HG03139 (cell line): ENCODE data around the gene TGFBI.

Experiments used
- ATAC-seq: cut with Tn5 transposase; IDR thresholded peaks from one replicate; pipeline ENCODE4 v1.9.1; 2021; ENCODE audit not compliant: unreplicated experiment

The TGFBI gene

DNA sequence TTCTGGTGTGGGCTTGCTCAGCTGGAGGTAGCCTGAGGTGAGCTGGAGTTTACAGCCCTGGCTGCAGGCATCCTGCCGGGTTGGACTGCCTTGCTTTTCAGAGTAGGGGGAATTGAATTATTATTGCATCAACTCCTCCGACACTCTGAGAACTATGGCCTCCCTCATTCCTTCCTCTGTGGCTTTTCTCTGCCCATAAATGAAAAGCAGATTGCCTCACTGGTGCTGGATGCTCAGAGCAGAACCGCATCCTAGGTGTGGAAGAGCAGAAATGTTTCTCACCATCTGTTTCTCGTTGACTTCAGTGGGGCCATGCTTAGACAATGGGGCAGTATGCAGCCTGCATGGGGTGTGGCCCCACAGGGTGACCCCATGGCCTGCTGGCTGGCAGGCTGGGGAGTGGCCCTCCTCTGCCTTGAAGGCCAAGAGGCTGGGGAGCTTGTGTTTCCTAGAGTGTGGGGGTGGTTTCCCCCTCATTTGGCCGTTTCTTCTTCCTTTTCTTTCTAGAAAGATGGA lies 27.3 kb upstream of the TGFBI start:
- no peak for ATAC-seq

DNA sequence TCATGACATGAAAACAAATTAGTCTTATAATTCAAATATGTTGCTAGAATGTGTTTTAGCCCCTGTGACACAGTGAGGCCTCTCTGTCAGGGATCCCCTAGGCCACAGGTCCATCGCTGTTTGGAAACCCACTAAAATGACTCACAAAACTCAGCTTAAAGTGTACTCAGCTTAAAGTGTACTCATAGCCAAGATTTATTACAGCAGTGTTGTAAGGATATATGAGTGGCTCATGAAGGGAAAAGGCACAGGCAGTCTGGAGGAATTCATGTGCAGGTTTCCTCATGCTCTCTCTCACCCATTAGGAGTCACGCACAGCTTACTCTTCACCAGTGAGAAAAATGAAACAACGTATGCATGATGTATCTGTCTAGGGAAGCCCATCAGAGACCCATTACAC lies 24.4 kb upstream of the TGFBI start:
- no peak for ATAC-seq

DNA sequence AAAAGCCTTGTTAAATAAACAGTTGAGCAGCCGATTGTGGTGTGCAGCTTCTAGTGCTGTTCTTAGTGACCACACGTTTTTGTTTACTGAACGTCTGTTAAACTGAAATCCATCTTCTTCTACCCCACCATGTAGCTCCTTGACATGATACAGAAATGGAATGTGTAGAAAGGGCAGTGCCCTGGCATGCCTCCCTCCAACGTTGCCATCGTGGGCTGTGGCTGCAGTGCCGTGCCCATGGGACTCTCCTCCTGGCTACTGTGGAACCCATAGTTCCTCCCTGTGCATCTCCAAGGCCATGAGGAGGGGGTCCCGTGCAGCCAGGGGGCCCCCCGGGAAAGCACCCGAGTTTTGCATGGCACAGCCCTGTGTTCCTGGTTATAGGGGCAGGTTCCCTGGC lies 23.3 kb upstream of the TGFBI start:
- ATAC-seq, result no peak

DNA sequence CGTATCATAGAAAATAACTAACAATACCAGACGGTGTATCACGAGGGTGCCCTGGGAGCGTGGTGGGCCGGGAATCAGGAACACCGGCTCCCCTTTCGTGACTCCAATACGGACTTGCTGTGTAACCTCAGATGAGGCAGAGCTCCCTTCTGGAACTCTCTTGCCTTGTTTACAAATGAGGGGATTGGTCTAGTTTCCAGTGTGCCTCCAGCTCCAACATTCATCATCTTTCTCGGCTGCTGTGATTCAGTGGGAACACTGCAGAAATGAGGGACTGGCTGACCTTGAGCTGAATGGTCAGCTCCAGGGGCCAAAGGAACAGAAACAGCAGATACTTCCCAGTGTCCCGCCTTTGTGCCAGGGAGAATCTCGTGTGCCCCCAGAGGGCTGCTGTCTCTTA lies 22.6 kb upstream of the TGFBI start:
- no peak for ATAC-seq

DNA sequence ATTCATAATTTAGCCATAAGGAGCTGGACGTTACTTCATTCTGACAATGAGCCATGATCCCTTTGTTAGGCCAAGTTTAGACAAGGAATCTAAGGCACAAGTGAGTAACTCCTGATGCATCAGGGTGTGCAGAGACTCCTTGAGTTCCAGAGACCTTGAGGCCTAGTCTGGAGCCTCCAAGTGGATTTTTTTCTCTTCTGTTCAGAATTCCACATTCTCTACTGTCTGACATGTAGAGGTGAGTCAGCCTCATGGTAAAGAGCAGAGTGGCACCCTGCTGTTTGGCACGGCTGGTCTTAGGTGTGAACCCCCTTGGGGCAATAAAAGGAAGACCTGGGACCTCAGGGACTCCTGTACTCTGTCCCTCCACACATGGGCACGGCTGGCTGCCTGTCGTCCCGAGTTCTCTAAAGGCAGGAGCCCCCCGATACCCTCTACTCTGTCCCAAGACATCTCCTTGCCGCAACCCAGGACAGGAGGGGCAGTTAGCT lies 22.0 kb upstream of the TGFBI start:
- no peak for ATAC-seq

DNA sequence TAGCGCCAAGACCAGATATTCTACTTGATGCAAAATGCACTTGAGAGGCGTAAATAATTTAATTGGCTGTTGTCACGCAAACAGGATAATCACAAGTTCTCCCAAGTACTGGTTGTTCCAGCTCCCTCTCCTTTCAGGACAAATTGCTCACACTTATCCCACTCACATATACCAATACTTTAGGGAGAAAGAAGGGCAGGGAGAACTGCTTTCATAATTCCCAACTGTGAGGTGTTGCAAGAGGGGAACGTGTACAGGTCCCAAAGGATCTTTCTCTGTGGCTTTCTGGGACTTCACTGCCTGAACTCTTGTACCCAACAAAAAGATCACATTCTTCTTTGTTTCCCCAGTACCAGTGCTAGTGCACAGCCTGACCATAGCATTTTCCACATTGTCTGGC lies 21.5 kb upstream of the TGFBI start:
- no peak for ATAC-seq

DNA sequence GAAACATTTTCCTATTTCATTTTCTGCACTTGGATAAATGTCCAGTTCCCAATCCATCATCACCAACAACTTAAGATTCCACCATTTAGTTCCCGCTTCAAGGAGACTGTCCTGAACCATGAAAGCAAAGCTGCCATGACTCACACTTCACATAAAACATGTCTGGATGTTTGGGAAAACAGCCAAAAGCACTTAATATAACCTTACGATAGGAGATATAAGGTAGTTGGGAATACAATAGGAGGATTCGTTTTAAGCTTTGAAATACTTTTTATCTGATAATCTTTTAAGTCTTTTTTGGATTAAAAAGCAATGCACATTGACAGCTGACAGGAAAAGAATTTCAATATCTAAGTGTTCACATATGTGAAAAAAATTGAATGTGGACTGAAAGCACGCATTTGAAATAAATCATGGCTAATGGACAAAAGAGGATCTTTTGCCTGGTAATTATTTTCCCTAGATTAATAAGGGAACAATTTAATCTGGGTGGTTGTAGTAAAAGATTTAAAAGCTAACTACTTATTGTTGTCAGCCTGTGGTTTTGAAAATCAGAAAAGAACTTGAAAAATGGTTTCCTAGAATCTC lies 17.3 kb upstream of the TGFBI start:
- no peak for ATAC-seq

DNA sequence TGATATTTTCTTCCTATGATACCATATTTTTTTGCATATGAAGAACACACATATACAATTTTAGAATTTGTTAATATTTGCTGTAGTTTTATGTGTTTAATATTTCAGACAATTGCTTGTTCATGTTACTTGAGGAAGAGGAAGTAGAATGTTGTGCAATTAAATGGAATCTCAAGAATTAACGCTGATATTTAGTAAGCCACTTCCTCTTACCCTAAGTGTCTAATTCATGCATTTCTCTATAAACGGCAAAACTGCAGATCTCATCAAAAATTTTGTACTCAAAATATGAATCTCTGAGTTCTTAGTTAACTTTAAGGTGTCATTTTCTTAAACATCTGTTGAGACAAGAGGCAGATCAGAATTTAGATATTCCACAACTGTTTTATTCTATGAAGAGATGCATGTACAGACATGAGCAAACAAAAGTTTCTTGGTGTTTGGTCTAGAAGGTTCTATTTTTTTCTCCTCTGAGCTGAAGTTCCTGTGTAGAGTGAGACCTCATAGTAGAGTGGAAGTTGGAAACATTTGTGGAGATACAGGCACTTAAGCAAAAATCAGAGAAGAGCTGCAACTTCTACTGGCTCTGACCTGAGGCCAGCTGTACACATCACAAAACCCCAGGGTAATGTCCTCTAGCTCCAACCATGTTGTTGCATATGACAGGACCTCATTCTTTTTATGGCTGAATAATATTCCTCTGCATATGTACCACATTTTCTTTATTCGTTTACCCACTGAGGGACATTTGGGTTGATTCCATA lies 16.6 kb upstream of the TGFBI start:
- ATAC-seq, result no peak

DNA sequence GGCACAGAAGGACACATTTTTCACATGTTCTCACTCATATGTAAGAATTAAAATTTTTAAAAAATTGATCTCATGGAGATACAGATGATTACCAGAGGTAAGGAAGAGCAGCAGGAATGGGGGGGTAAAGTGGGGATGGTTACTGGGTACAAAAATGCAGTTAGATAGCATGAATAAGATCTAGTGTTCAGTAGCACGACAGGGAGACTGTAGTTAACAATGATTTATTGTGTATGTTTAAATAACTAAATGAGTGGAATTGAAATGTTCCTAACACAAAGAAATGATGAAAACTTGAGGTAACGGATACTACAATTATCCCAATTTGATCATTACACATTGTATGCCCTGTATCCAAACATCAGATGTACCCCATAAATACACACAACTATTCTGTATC lies 15.2 kb upstream of the TGFBI start:
- no peak for ATAC-seq

DNA sequence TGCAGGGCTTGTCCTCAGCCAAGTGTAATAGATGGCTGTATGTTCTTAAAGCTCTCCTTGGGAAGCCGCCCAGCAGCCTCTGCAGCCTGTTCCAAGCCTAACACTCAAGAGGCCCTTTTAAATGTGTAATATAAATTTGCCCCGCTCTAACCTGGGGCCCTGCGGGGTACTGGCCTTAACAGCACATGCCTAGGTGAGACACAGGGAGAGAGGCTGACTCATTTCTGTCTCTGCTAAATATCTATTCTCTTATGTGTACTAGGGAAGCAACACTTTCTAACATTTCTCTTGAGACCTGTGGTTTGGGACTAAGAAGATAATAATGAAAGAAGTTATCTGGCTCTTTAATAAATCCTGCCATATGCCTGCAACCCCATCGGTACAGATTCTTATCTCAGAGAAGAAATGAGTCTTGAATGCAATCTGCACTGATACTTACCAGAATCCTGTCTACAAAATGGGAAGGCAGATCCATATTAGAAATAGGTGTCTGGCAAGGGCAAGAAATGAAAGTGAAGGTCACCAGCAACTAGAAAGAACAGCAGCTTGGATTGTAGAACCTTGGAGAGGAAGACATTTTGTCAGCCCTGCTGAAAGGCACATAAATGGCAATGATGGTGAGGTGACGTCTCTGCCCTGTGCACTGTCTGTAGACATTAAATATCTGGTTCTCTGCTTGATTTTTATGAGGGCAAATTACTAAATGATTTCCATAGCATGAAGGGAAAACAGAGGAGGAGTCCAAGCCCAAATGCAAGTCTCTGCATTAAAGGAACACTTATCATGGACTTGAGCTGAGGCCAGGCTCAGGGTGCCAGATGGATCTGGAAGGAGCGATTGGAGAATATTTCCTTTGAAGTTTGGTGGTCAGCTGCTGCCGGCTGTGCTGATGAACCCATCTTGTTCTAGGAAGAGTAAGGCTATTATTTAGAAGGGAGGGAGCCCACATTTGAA lies 14.5 kb upstream of the TGFBI start:
- ATAC-seq, result peak; percentile 64

DNA sequence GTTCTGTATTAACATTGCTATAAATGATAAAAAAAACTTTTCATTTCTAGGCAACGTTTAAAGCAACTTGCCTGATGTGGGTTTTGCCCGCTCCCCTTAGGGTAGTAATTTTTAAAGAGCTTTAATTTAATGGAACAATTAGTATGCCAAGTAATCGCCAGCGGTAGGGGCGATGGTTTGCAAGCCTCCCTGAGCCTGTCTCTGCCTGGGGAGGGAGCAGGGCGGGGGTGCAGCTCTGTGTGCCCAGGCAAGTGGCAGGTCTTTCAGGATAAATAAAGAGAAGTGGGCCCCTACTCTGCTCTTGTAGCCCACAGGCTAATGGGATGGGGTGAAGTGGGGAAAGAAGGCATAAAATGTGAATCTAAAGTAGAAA lies 13.8 kb upstream of the TGFBI start:
- ATAC-seq, result no peak

DNA sequence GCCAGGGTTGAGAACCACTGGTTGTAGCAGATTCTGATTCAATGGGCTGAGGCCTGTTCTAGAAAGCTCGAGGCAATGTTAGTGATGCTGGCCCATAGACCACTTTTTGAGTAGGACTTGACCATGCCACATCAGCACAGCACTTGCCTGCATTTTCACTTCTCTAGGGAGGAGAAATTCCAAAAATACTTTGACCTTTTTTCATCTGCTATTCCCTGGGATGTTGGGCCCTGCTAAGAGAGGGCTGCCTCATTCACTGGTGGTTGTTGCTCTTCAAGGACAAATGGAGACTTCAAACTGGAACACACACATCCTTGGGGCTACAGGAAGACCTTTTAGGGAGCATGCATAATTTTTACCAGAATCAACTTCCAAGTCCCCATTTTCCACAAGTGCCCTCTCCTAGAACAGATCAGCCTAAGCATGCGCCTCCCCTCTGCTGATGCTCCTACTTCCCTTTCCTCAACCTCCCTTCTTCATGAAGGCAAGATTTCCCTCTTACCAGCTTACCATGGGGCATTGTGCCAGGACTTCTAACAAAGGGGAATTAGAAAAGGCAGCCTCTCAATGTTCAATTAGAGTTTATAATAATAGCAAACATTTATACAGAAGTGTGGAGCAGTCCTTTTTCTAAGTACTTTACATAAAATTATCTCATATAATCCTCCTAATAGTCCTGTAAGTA lies 12.7 kb upstream of the TGFBI start:
- ATAC-seq, result no peak

DNA sequence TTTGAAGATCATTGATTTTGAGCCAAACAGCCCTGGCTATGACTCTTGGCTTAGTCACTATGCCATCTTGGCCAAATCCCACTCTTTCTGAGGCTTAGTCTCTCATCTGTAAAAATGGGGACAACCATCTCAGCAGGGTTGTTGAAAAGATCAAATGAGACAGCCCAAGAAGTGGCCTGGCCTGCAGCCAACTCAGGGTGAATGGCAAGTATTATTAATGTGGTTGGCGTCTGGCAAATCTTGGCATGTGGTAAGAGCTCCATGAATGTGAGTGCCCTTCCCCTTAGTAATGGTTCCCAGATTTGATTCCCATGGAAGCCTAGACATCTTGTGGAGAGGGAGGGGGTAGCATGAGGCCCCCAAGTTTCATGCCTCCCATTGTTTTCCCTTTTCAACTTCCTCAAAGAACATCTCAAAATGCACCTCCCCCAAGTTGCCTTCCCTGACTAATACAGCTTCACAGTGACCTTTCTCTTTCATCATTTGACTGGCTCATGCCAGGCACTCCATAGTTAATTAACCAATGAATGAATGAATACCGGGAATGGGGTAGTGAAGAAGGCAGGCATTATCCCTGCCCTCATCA lies 11.8 kb upstream of the TGFBI start:
- ATAC-seq, result no peak

DNA sequence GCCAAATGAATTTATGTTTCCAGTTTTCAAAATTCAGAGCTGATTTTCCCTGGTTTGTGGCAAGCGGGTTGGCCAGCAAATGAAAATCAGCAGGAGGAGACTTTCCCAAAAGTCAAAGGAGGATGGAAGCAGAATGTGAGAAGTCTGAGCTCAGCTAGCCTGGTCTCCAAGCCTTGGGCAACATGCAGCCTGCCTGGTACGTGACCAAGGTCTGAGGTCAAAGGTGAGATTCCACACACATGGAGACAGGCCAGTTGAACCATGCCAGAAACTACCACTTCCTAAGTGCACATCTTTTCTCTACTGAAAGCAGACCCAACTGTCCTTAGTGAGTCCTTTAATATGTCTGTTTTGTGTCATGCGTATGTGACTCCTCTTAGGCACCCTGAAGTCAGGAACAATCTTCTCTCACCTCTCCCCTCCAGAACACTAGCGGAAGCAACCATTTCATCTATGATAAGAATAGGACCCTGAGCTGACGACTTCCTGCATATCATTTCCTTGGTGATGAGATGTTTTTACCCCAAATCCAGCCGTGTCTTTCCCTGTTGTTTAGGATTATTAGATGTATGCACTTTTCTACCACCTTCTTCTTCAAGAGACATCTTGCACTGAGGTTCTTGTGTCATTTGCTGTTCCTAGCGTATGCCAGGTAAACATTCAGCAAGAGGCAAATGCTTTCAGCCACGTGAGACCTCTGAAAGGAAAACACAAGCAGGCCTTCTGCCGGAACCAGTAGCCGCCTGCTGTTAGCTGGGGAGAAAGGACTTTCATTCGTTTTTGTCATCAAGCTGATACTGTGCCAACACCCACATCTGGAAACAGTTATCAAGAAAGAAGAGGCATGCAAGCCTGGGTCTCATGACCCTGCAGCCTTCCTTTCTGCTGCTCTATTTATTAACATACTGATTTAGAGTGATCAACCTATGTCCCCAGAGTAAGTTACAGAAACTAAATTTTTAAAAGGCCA lies 9.7 kb upstream of the TGFBI start:
- no peak for ATAC-seq

DNA sequence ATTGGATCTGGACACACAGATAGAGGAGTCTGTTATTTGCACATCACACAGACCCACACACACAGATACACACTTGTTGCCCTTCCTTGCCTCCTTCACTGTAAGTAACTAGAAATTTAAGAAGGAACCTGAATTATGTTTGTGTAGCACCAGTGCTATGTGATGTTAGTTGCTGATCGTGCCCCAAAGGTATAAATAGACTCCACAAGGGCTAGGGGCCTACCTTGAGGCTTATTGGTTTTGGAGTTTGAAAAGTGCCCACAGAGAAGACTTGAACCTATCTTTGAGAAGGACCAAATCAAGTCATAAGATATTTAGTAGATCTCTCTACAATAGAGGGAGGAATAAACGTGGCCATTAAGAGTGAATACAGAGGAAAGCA lies 8.8 kb upstream of the TGFBI start:
- no peak for ATAC-seq

DNA sequence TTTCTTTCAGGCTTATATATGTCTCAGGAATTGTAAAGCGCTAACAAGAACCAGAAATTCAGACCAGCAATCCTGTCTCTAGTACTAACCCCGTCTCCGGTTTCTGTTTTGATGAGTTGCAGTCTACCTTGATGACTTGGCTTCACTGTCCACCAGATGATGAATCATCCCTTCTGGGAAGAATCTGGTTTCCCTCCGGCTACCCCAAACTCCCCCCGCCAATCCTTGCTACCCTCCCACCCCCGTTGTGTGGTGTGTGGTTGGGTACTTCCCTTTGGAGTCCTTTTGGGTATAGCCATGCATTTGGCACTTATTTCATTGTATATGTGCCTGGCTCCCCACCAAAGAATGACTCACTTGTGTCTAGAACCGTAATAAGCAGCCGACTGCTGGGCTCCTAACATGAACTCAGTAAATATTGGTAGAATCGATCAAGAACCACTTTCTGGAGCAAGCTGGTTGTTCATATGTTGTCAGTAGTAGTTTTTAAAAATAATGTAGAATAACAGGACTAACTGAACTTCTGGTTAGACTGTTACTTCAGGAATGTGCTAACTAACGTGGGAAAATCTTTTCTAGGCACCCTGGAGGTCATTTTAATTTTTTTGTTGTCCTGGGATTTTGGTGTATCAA lies 8.3 kb upstream of the TGFBI start:
- ATAC-seq, result no peak

DNA sequence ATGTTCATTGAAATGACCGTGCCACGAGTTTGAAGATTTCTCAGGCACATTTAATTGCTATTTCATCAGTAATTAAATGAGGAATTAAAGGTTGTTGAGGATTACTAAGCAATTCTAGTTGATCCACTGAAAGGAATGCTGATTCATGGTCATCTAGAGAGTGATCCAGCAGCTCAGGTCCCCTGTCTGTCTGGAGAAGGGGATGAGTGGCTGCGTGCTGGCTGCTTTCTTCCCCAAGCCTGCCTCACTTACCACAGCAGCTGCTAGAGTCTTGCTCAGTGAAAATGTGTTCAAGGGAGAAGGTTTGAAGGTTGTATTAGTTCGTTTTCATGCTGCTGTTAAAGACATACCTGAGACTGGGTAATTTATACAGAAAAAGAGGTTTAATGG lies 7.8 kb upstream of the TGFBI start:
- no peak for ATAC-seq

DNA sequence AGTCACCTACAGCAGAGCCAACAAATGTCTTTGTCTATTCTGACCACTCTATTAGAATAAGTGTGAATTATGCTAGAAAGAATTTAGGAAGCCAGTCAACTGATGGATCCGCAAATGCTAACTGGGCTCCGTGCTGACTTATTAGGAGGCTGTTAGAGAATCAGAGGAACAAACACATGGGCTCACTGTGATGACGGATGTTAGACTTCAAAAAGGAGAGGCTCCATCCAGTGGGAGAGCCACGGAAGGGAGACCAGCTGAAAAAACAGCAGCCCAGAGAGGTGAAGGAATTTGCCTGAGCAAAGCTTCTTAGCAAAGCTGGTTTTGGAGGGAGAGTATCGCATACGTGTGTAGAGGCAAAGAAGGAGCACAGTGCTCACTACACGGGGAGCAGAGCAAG lies 5.8 kb upstream of the TGFBI start:
- ATAC-seq, result no peak

DNA sequence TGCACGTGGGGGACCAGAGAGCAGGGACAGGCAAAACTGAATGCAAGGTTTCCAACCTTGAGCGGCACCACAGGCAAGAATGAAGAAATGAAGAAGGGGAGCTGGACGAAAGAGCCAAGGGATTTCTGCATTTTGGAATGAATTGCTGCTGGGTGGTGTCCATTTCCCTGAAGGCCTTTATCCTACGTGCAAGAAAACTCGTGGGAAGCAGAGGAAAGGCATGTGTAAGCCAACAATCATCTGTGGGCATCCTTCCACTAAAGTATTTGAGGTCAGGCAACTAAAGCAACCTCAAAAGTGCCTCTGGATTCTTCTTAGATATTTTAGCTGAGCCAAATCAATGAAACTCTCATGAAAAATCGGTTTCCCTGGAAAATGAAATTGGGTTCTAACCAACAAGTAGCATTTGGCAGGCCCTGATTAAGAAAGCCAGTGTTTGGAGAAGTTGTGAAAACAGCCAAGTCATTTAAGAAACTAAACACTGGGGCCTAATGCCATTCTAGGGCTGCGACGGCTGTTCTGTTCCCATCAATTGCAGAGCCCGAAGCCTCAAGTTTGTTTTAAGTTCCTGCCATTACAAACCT lies 4.7 kb upstream of the TGFBI start:
- no peak for ATAC-seq
